Heart right ventricle (tissue), 16 donors: ENCODE results near the gene RIPOR2. TPM values are rescaled to one million over a fixed set of nuclear protein-coding genes. Genes with fewer than 3 reads are reported as not detected.
A peak's percentile ranks its signal among the peaks of the same experiment; 100 is the strongest.

Experiments
- ATAC-seq, 8 donors: fragments of 200-7000 bp; cut with Tn5 transposase; one replicate each; pipeline ENCODE4 v1.9.1; 2020; ENCODE audit warnings: mild to moderate bottlenecking in 8 of 8, moderate library complexity in 8 of 8, moderate number of reproducible peaks in 1 of 8
- DNase-seq, 2 donors: peaks; one replicate each; pipeline ENCODE4 v3.0.0-alpha.2; 2020
- H3K27ac ChIP-seq, 10 donors: fragments of 200-600 bp; sonication (generic) in 2 of 10; one replicate each; pipeline versions ENCODE4 v1.5.0 to v1.8.0; 2020 to 2022; ENCODE audit warnings: mild to moderate bottlenecking in 3 of 10
- H3K27me3 ChIP-seq, 7 donors: fragments of 200-600 bp; one replicate each; pipeline ENCODE4 v1.8.0; 2021 to 2022; ENCODE audit warnings: mild to moderate bottlenecking in 2 of 7
- H3K36me3 ChIP-seq, 9 donors: fragments of 200-600 bp; sonication (generic) in 1 of 9; one replicate each; pipeline versions ENCODE4 v1.5.0 to v1.8.0; 2020 to 2022; ENCODE audit warnings: mild to moderate bottlenecking in 2 of 9
- H3K4me1 ChIP-seq, 9 donors: fragments of 200-600 bp; sonication (generic) in 1 of 9; one replicate each; pipeline versions ENCODE4 v1.5.0 to v1.8.0; 2020 to 2022; ENCODE audit warnings: mild to moderate bottlenecking in 4 of 9
- H3K4me3 ChIP-seq, 10 donors: fragments of 200-600 bp; sonication (generic) in 2 of 10; one replicate each; pipeline versions ENCODE4 v1.5.0 to v1.8.0; 2020 to 2022; ENCODE audit warnings: mild to moderate bottlenecking in 7 of 10, moderate library complexity in 2 of 10
- H3K9me3 ChIP-seq, 11 donors: fragments of 200-600 bp in 10 of 11; sonication (generic) in 2 of 11; one replicate each; pipeline versions ENCODE4 v1.5.0 to v1.8.0; 2013 to 2022; ENCODE audit warnings: mild to moderate bottlenecking in 2 of 11, control low read depth in 1 of 11, moderate library complexity in 1 of 11
- WGBS, 2 donors: extraction: QIAGEN DNeasy Blood & Tissue Kit; methylation state at CpG; one replicate each; pipeline ENCODE4 v1.1.7; 2013; ENCODE audit warnings: inconsistent platforms in 1 of 2; 5-methylcytosine and 5-hydroxymethylcytosine counted together
- intact Hi-C, 10 donors: fragments of 100-400 bp; cut with DNase I; formaldehyde crosslinking; loops; one replicate each; pipeline versions ENCODE4 v1.11.1 to v1.14.2; 2022
- polyA plus RNA-seq, 2 donors: library from polyadenylated mRNA; stranded (reverse); fragments of 200-250 nt; gene quantifications; one replicate each; pipeline ENCODE4 v1.2.3, GENCODE V29; 2013
- total RNA-seq, 10 donors: library from RNA; stranded (reverse); fragmentation: NEBNext Ultra II Directional in 3 of 10; extraction: Animal tissue kit (Norgen Biotek cat#: 25700) in 3 of 10; gene quantifications; one replicate each; pipeline versions ENCODE4 v1.2.1 to v1.2.4, GENCODE V29; 2021 to 2023
- TF ChIP-seq, protein P1 (sequence below), 9 donors: fragments of 200-600 bp; sonication (generic) in 2 of 9; IDR thresholded peaks; one replicate each; pipeline versions ENCODE4 v1.5.0 to v1.8.0; 2021 to 2022; ENCODE audit warnings: antibody characterized with exemption in 9 of 9, mild to moderate bottlenecking in 5 of 9, moderate library complexity in 1 of 9
- donor health status: Arrhythmogenic right ventricular cardiomyopathy.
- donor health status: ischemic (EF 13 %, LVEDD 7.1; RV severe dilation, severe dysfunction).
- donor health status: healthy with polysubstance abuse.
- donor health status: DM: no; HTN: yes; CAD: no.
- donor health status: DM: no; HTN: no; CAD: no.
- donor health status: ischemic (EF 25% LVEDD 6.9; RV normal size, moderate dysfunction).
- donor health status: ischemic (EF 25% LVEDD 5.7; RV mildly dilated, moderate dysfunction).
- donor health status: healthy.
- donor health status: DM: yes; HTN: yes; CAD: no.
- donor health status: Ischemic cardiomyopathy.
- donor health status: ischemic (EF 35%, LVEDD 5.7; RV mildly dilated, moderate dysfunction).
- donor health status: nonischemic (EF 11% LVEDD 7.7; RV severe dilation, severe dysfunction).
- donor health status: DM: yes; HTN: yes; CAD: no.
- donor health status: PGD.
- donor health status: ischemic (EF 29% LVEDD 5.4; RV normal size, mild dysfunction).
- donor health status: nonischemic (EF 23%, LVEDD 6.1; RV moderate dilation, normal function).

Gene RIPOR2
- total and polyA plus RNA-seq, 12 donors: 1.2 to 14.5 (median 3.6) TPM

DNA sequence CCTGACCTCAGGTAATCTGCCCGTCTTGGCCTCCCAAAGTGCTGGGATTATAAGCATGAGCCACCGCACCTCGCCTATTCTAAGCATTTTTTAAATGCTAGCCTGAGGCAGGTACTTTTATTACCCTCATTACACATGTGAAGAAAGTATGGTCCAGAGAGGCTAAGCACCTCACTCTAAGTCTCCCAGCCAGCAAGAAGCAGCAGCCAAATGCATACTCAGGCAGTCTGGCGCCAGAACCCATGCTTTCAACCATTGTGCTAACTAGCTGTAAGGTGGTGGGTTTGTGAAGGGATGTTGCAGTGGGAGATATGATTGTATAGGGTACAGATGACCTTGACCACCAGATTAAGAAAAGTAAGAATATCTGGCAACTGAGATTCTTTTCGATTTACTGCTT, 26.1 kb upstream of the RIPOR2 start:
- Histone ChIP-seq H3K4me1 (peaks cover 0 to 21% (median 0%) of the 10 kb centered on the region in 9 donors), H3K9me3 (no peaks in the 10 kb centered on the region), H3K36me3 (no peaks in the 10 kb centered on the region), H3K4me3 (no peak overlapping the region), H3K27ac (no peak overlapping the region), H3K27me3 (no peaks in the 10 kb centered on the region)
- DNase-seq (no peak), ATAC-seq (no peak)
- WGBS, 2 donors: 72 to 94% methylated on average over 5 of the region's 5 CpGs
- intact Hi-C loops: no loop called here
- TF ChIP-seq, protein P1, sequence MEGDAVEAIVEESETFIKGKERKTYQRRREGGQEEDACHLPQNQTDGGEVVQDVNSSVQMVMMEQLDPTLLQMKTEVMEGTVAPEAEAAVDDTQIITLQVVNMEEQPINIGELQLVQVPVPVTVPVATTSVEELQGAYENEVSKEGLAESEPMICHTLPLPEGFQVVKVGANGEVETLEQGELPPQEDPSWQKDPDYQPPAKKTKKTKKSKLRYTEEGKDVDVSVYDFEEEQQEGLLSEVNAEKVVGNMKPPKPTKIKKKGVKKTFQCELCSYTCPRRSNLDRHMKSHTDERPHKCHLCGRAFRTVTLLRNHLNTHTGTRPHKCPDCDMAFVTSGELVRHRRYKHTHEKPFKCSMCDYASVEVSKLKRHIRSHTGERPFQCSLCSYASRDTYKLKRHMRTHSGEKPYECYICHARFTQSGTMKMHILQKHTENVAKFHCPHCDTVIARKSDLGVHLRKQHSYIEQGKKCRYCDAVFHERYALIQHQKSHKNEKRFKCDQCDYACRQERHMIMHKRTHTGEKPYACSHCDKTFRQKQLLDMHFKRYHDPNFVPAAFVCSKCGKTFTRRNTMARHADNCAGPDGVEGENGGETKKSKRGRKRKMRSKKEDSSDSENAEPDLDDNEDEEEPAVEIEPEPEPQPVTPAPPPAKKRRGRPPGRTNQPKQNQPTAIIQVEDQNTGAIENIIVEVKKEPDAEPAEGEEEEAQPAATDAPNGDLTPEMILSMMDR (IDR thresholded peaks at IDR 0.05): no peak

DNA sequence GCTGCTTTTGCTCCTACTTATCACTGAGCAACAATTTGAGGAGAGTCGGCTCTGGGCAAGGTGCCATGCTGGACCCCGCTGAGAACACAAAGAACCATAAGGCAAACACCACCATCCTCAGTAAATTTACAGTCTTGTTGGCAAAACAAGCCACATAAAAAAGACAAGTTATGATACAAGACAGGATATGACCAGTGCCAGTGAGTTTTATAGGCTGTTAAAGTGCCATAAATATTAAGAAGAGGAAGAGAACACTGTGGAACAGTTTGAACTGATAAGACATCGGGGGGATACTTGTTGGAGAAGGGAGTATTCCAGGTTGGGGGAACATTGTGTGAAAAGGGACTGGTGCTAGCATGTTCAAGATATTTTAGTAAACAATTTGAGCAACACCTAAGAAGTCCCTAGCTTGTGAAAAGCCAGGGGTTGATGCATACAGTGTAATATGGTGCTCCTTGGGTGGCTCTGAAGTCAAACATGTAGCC, 25.3 kb upstream of the RIPOR2 start:
- Histone ChIP-seq H3K9me3 (no peaks in the 10 kb centered on the region), H3K4me1 (peaks cover 0 to 26% (median 0%) of the 10 kb centered on the region in 9 donors), H3K27ac (peak overlapping the region in 1 of 10 donors; percentile 44), H3K27me3 (no peaks in the 10 kb centered on the region), H3K4me3 (no peak overlapping the region), H3K36me3 (no peaks in the 10 kb centered on the region)
- TF ChIP-seq, protein P1 (IDR thresholded peaks at IDR 0.05): no peak
- intact Hi-C loops: no loop called here
- no peak for DNase-seq
- WGBS, 2 donors: 61 to 76% methylated on average over 3 of the region's 3 CpGs
- ATAC-seq: no peak

DNA sequence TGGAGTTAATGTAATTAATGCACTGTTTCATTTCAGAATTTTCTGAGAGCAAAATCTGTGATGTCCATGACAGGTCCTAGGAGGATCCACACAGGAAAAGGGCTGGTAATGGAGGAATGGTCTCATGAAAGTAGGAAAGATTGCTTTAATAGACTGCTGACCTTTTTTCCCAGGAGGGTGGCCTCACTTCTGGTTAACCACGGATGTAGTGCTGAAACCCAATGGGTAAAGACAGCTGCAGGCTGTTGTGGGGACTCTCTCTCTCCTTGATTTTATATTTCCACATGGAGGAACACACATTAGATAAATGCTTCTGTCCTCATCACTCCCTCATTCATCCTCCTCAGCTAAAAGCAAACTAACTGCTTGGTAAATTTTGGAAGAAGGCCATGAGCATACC, 23.6 kb upstream of the RIPOR2 start:
- TF ChIP-seq, protein P1 (IDR thresholded peaks at IDR 0.05): no peak
- Histone ChIP-seq H3K27ac (no peak overlapping the region), H3K4me3 (no peak overlapping the region), H3K27me3 (no peaks in the 10 kb centered on the region), H3K4me1 (peaks cover 0 to 26% (median 0%) of the 10 kb centered on the region in 9 donors), H3K36me3 (no peaks in the 10 kb centered on the region), H3K9me3 (no peaks in the 10 kb centered on the region)
- intact Hi-C loops: no loop called here
- 44 to 59% methylated on average over 1 of the region's 1 CpG for WGBS, 2 donors
- no peak for DNase-seq
- no peak for ATAC-seq

DNA sequence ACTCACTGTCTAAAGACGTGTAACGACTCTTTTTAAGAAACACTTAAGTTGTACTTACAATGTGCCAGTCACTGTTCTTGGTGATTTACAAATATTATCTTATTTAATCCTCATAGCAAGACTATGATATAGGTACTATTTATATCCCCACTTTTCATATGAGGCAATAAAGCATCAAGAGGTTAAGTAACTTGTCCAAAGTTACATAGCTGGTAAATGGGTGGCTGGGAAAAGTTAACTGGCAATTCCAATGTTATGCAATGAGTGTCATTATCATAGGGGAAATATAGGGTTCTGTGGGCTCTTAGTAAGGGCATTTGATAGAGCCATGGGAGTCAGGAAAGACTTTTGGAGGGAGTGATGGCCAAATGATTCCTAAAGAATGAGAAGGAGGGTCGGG, 21.4 kb upstream of the RIPOR2 start:
- ATAC-seq: no peak
- WGBS, 2 donors: 81% methylated on average over 3 of the region's 3 CpGs
- Histone ChIP-seq H3K4me1 (peaks cover 0 to 38% (median 0%) of the 10 kb centered on the region in 9 donors), H3K9me3 (no peaks in the 10 kb centered on the region), H3K27ac (no peak overlapping the region), H3K4me3 (no peak overlapping the region), H3K36me3 (no peaks in the 10 kb centered on the region), H3K27me3 (no peaks in the 10 kb centered on the region)
- DNase-seq: no peak
- intact Hi-C loops: no loop called here
- TF ChIP-seq, protein P1 (IDR thresholded peaks at IDR 0.05): no peak
